IMR-90 (cell line): ENCODE results near the gene BLMH. TPM values are rescaled to one million over a fixed set of nuclear protein-coding genes. Genes with fewer than 3 reads are reported as not detected.

Experiments used
- ATAC-seq: fragments of 200-7000 bp; cut with Tn5 transposase; 2 replicates; pipeline ENCODE4 v1.9.1; 2020; ENCODE audit warnings: low read depth, mild to moderate bottlenecking, moderate library complexity
- BruUV-seq: library from RNA; stranded (reverse); fragments of 400-500 nt; replicated peaks from 2 replicates; lab custom pipeline; 2021; lab: Mats Ljungman, UMichigan
- CTCF ChIA-PET: fragments of 300-600 bp; formaldehyde crosslinking; extraction: SDS; loops from one replicate; lab custom pipeline; 2021; ENCODE audit warnings: antibody characterized with exemption; lab: Yijun Ruan, JAX
- POLR2A ChIA-PET: fragments of 300-600 bp; sonication (Branson Sonifier 250); formaldehyde crosslinking; loops from one replicate; lab custom pipeline; 2022; ENCODE audit warnings: antibody characterized with exemption; ENCODE audit not compliant: unreplicated experiment; lab: Charles Lee
- DNase-seq: peaks from one replicate; pipeline ENCODE4 v3.0.0; 2013
- H2AFZ ChIP-seq: replicated peaks from 2 replicates; pipeline ENCODE3; 2013; ENCODE audit warnings: low read length, mild to moderate bottlenecking; ENCODE audit not compliant: poor library complexity
- H2AK5ac ChIP-seq: 2 replicates; pipeline ENCODE4 v1.6.1; 2013; ENCODE audit warnings: low read depth, low read length, inconsistent platforms
- H2AK9ac ChIP-seq: replicated peaks from 2 replicates; pipeline ENCODE3; 2013; ENCODE audit warnings: mild to moderate bottlenecking, low read depth, low read length, moderate library complexity; ENCODE audit not compliant: poor library complexity
- H2BK120ac ChIP-seq: 2 replicates; pipeline ENCODE4 v1.6.1; 2013; ENCODE audit warnings: low read depth, low read length, inconsistent platforms
- H2BK15ac ChIP-seq: 3 replicates; pipeline ENCODE4 v1.6.1; 2013; ENCODE audit warnings: low read depth, low read length, inconsistent platforms
- H2BK20ac ChIP-seq: 2 replicates; pipeline ENCODE4 v1.6.1; 2013; ENCODE audit warnings: low read depth, mild to moderate bottlenecking, inconsistent platforms, low read length, moderate library complexity
- H2BK5ac ChIP-seq: 2 replicates; pipeline ENCODE4 v1.6.1; 2013; ENCODE audit warnings: mild to moderate bottlenecking, low read depth, low read length, inconsistent platforms; ENCODE audit not compliant: poor library complexity, severe bottlenecking
- H3K14ac ChIP-seq: replicated peaks from 2 replicates; pipeline ENCODE4 v1.6.1; 2013; ENCODE audit warnings: low read depth, low read length, inconsistent platforms
- H3K18ac ChIP-seq: 2 replicates; pipeline ENCODE4 v1.6.1; 2013; ENCODE audit warnings: low read depth, low read length, control low read depth
- H3K23ac ChIP-seq: 2 replicates; pipeline ENCODE4 v1.6.1; 2013; ENCODE audit warnings: low read depth, low read length, inconsistent platforms
- H3K27ac ChIP-seq: 2 replicates; pipeline ENCODE4 v1.5.1; 2013; ENCODE audit warnings: mild to moderate bottlenecking, control low read depth, low read length; ENCODE audit not compliant: insufficient read depth
- H3K27me3 ChIP-seq: 2 replicates; pipeline ENCODE4 v1.6.1; 2013; ENCODE audit warnings: low read length; ENCODE audit not compliant: control insufficient read depth, insufficient read depth
- H3K36me3 ChIP-seq: 2 replicates; pipeline ENCODE4 v1.6.1; 2013; ENCODE audit warnings: low read length, mixed read lengths; ENCODE audit not compliant: control insufficient read depth, insufficient read depth
- H3K4ac ChIP-seq: 2 replicates; pipeline ENCODE4 v1.6.1; 2013; ENCODE audit warnings: low read depth, low read length, inconsistent platforms
- H3K4me1 ChIP-seq: 2 replicates; pipeline ENCODE4 v1.6.1; 2013; ENCODE audit warnings: low read length, mixed read lengths; ENCODE audit not compliant: control insufficient read depth, insufficient read depth
- H3K4me2 ChIP-seq: 2 replicates; pipeline ENCODE4 v1.6.1; 2013; ENCODE audit warnings: low read depth, mild to moderate bottlenecking, control low read depth, low read length, moderate library complexity
- H3K4me3 ChIP-seq: 2 replicates; pipeline ENCODE4 v1.5.1; 2013; ENCODE audit warnings: low read depth, mild to moderate bottlenecking, control low read depth, low read length, moderate library complexity; ENCODE audit not compliant: insufficient read depth
- H3K56ac ChIP-seq: 2 replicates; pipeline ENCODE4 v1.6.1; 2013; ENCODE audit warnings: low read length, inconsistent platforms; ENCODE audit not compliant: insufficient read depth; ENCODE audit errors: extremely low read depth
- H3K79me1 ChIP-seq, 2 experiments: 2 replicates each; pipeline ENCODE4 v1.6.1; 2013; ENCODE audit warnings: low read length in 2 of 2, inconsistent platforms in 1 of 2, low read depth in 1 of 2
- H3K9ac ChIP-seq: 2 replicates; pipeline ENCODE4 v1.6.1; 2013; ENCODE audit warnings: low read depth, low read length, control low read depth
- H3K9me1 ChIP-seq: 2 replicates; pipeline ENCODE4 v1.6.1; 2013; ENCODE audit warnings: low read length, inconsistent platforms; ENCODE audit not compliant: insufficient read depth
- H3K9me3 ChIP-seq: 2 replicates; pipeline ENCODE4 v1.6.1; 2013; ENCODE audit warnings: low read length; ENCODE audit not compliant: control insufficient read depth, insufficient read depth
- H4K20me1 ChIP-seq: 2 replicates; pipeline ENCODE4 v1.6.1; 2013; ENCODE audit warnings: low read length, inconsistent platforms; ENCODE audit not compliant: insufficient read depth
- H4K5ac ChIP-seq: 2 replicates; pipeline ENCODE4 v1.6.1; 2013; ENCODE audit warnings: mild to moderate bottlenecking, low read depth, low read length, control low read depth
- H4K8ac ChIP-seq, 2 experiments: 2 replicates each; pipeline ENCODE4 v1.6.1; 2013; ENCODE audit warnings: low read depth in 2 of 2, low read length in 2 of 2, control low read depth in 1 of 2, inconsistent platforms in 1 of 2
- H4K91ac ChIP-seq: 2 replicates; pipeline ENCODE4 v1.6.1; 2013; ENCODE audit warnings: low read depth, low read length, inconsistent platforms; ENCODE audit not compliant: insufficient read depth
- POLR2A ChIP-seq: IDR thresholded peaks from 2 replicates; pipeline ENCODE4 v1.6.1; 2012; ENCODE audit warnings: mild to moderate bottlenecking, low read depth, low read length
- WGBS, 2 experiments: methylation state at CpG; one replicate each; pipeline versions ENCODE4 v1.1.5 to v1.1.7; 2013; ENCODE audit warnings: missing lambda C conversion rate in 2 of 2; ENCODE audit not compliant: insufficient read length in 1 of 2; ENCODE audit errors: extremely low coverage in 2 of 2; 5-methylcytosine and 5-hydroxymethylcytosine counted together
- dilution Hi-C: fragments of 300-500 bp; cut with HindIII; formaldehyde crosslinking; loops from one replicate; pipeline ENCODE4 v1.14.3; 2018; ENCODE audit warnings: low sequenced_read_pairs; ENCODE audit not compliant: unreplicated experiment
- in situ Hi-C: fragments of 300-500 bp; cut with MboI; formaldehyde crosslinking; loops from 3 replicates; pipeline ENCODE4 v1.14.3; 2019; ENCODE audit warnings: low sequenced_read_pairs, inconsistent platforms, mixed read lengths
- intact Hi-C: fragments of 100-400 bp; cut with micrococcal nuclease; formaldehyde crosslinking; loops from 2 replicates; pipeline ENCODE4 v1.10.0; 2022
- polyA plus RNA-seq, 3 experiments: library from polyadenylated mRNA; depleted of rRNA; stranded (reverse); fragments of >200 nt; gene quantifications; 2 replicates each; pipeline ENCODE4 v1.2.3, GENCODE V29; 2012; ENCODE audit warnings: low replicate concordance in 1 of 3
- total RNA-seq: library from RNA; depleted of rRNA; stranded (reverse); fragments of >200 nt; gene quantifications from 2 replicates; pipeline ENCODE4 v1.2.3, GENCODE V29; 2012
- TF ChIP-seq, protein P1 (sequence below): fragments of 150-350 bp; IDR thresholded peaks from 2 replicates; pipeline ENCODE4 v1.6.1; 2017; ENCODE audit warnings: mild to moderate bottlenecking, antibody characterized with exemption, low read length, low read depth

The BLMH gene
- total and polyA plus RNA-seq, 2 of the 4 experiments (the other 2 are of a cell fraction) = 17.3 to 20.8 TPM

DNA sequence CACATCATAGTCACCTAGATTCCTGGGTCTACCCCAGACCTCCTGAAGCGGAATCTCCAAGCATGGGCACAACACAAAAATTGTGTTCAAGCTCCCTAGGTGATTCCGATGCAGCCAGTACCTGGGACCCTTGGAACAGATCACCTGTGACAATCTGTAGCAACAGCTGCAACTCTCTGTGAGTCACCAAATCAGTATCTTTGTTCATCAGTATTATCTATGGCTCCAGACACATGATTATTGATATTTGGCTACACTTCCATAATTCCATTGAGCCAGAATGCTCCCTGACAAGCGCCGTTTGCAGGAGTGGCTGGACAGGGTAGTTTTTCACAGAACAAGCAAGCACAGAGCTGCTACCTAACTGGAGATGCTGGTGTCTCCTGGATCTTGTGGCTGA lies 72.4 kb downstream of the BLMH start:
- no peak overlapping the region for H3K14ac ChIP-seq
- H2BK15ac ChIP-seq = no peak overlapping the region
- dilution Hi-C loops = no loop called here
- no peaks in the 10 kb centered on the region for H3K9me3 ChIP-seq
- no peak overlapping the region for H4K5ac ChIP-seq
- BruUV-seq = no TSS peak
- no peaks in the 10 kb centered on the region for H3K36me3 ChIP-seq
- in situ Hi-C loops = no loop called here
- intact Hi-C loops = no loop called here
- no peak overlapping the region for H2AK5ac ChIP-seq
- no peak for ATAC-seq
- H3K56ac ChIP-seq = no peak overlapping the region
- H3K79me1 ChIP-seq = no peaks in the 10 kb centered on the region
- no peak overlapping the region for H2AFZ ChIP-seq
- POLR2A ChIA-PET = no interaction called here
- H3K9me1 ChIP-seq = no peaks in the 10 kb centered on the region
- no peak overlapping the region for H2AK9ac ChIP-seq
- no peaks in the 10 kb centered on the region for H3K4me1 ChIP-seq
- no peak overlapping the region for H4K8ac ChIP-seq
- H3K4ac ChIP-seq = no peak overlapping the region
- no peak overlapping the region for H3K9ac ChIP-seq
- H3K23ac ChIP-seq = no peak overlapping the region
- no peak overlapping the region for H3K4me3 ChIP-seq
- no peak overlapping the region for H3K27ac ChIP-seq
- H3K4me2 ChIP-seq = no peak overlapping the region
- 63% methylated on average over 1 of the region's 4 CpGs; no CpG with 5 or more reads in 1 of the 2 experiments for WGBS, 2 experiments
- no peak overlapping the region for H2BK5ac ChIP-seq
- H2BK20ac ChIP-seq = no peak overlapping the region
- no peaks in the 10 kb centered on the region for H4K20me1 ChIP-seq
- no peak overlapping the region for H2BK120ac ChIP-seq
- DNase-seq = no peak
- no peak overlapping the region for H4K91ac ChIP-seq
- no peak overlapping the region for H3K18ac ChIP-seq
- peaks cover 39% of the 10 kb centered on the region for H3K27me3 ChIP-seq
- TF ChIP-seq, protein P1, sequence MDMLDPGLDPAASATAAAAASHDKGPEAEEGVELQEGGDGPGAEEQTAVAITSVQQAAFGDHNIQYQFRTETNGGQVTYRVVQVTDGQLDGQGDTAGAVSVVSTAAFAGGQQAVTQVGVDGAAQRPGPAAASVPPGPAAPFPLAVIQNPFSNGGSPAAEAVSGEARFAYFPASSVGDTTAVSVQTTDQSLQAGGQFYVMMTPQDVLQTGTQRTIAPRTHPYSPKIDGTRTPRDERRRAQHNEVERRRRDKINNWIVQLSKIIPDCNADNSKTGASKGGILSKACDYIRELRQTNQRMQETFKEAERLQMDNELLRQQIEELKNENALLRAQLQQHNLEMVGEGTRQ = no peak
- TF ChIP-seq POLR2A = no peak
- CTCF ChIA-PET = no interaction called here
